GM12878 (cell line): ENCODE measurements around the gene TBCCD1. TPM values are rescaled to one million over a fixed set of nuclear protein-coding genes. Genes with fewer than 3 reads are reported as not detected.
A peak's percentile ranks its signal among the peaks of the same experiment; 100 is the strongest.

ENCODE experiments used
- MEF2B ChIP-seq: fragments of 450-650 bp; IDR thresholded peaks from 2 replicates; pipeline ENCODE4 v1.6.1; 2018; ENCODE audit warnings: mild to moderate bottlenecking, moderate library complexity; ENCODE audit not compliant: partially characterized antibody, poor library complexity, severe bottlenecking
- MTA2 ChIP-seq: fragments of 450-650 bp; IDR thresholded peaks from 2 replicates; pipeline ENCODE4 v1.6.1; 2016; ENCODE audit warnings: low read depth, mild to moderate bottlenecking, moderate library complexity
- NBN ChIP-seq: fragments of 450-650 bp; IDR thresholded peaks from 2 replicates; pipeline ENCODE4 v1.6.1; 2016
- PKNOX1 ChIP-seq: fragments of 450-650 bp; IDR thresholded peaks from 2 replicates; pipeline ENCODE4 v1.6.1; 2016; ENCODE audit warnings: mild to moderate bottlenecking
- SKIL ChIP-seq: fragments of 450-650 bp; IDR thresholded peaks from 2 replicates; pipeline ENCODE4 v1.6.1; 2017; ENCODE audit warnings: mild to moderate bottlenecking, low read depth, inconsistent platforms; ENCODE audit not compliant: poor library complexity, severe bottlenecking
- SUPT20H ChIP-seq: IDR thresholded peaks from 2 replicates; pipeline ENCODE4 v1.6.1; 2011; ENCODE audit warnings: low read depth, mild to moderate bottlenecking, low read length, moderate library complexity, borderline replicate concordance; ENCODE audit not compliant: control insufficient read depth
- WRNIP1 ChIP-seq: IDR thresholded peaks from 2 replicates; pipeline ENCODE4 v1.6.1; 2011; ENCODE audit warnings: low read depth, low read length, improper control_type of control experiment, borderline replicate concordance
- ZNF687 ChIP-seq: fragments of 450-650 bp; IDR thresholded peaks from 2 replicates; pipeline ENCODE4 v1.6.1; 2017; ENCODE audit warnings: mild to moderate bottlenecking, moderate library complexity
- ZZZ3 ChIP-seq: IDR thresholded peaks from 2 replicates; pipeline ENCODE4 v1.6.1; 2011; ENCODE audit warnings: low read depth; ENCODE audit not compliant: control insufficient read depth, insufficient read length
- polyA plus RNA-seq, 11 experiments: library from polyadenylated mRNA; depleted of rRNA in 4 of 11; unstranded in 6 of 11; stranded (reverse) in 5 of 11; fragments of >200 nt; fragmentation: Nextera tagmentation in 4 of 11; fragmentation: Illumina TruSeq in 1 of 11; extraction: Ambion mirVana in 4 of 11; extraction: Trizol in 1 of 11; gene quantifications; 1 replicate in 1 of 11; 2 replicates in 10 of 11; pipeline versions ENCODE4 v1.2.1 to v1.2.3, GENCODE V29; 2011 to 2016; ENCODE audit warnings: inconsistent platforms in 2 of 11, missing spikeins in 2 of 11, low read depth in 1 of 11
- total RNA-seq, 4 experiments: library from RNA; depleted of rRNA in 3 of 4; stranded (reverse); fragments of >200 nt in 3 of 4; fragmentation: Illumina TruSeq in 1 of 4; extraction: Trizol in 1 of 4; gene quantifications; 2 replicates each; pipeline versions ENCODE4 v1.2.1 to v1.2.3, GENCODE V29; 2013 to 2021
- TF ChIP-seq, protein P1 (sequence below): fragments of 450-650 bp; IDR thresholded peaks from 2 replicates; pipeline ENCODE4 v1.6.1; 2016; ENCODE audit warnings: mild to moderate bottlenecking
- TF ChIP-seq, protein P2 (sequence below): fragments of 150-350 bp; IDR thresholded peaks from 2 replicates; pipeline ENCODE4 v1.6.1; 2016; ENCODE audit warnings: low read depth, low read length

Gene TBCCD1
- total and polyA plus RNA-seq, 10 of the 15 experiments (the other 5 are each of a cell fraction or from before 2014, with no cell fraction given), result 6.9 to 23.4 (median 14.7) TPM

- TF ChIP-seq, protein P1, sequence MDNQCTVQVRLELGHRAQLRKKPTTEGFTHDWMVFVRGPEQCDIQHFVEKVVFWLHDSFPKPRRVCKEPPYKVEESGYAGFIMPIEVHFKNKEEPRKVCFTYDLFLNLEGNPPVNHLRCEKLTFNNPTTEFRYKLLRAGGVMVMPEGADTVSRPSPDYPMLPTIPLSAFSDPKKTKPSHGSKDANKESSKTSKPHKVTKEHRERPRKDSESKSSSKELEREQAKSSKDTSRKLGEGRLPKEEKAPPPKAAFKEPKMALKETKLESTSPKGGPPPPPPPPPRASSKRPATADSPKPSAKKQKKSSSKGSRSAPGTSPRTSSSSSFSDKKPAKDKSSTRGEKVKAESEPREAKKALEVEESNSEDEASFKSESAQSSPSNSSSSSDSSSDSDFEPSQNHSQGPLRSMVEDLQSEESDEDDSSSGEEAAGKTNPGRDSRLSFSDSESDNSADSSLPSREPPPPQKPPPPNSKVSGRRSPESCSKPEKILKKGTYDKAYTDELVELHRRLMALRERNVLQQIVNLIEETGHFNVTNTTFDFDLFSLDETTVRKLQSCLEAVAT, result 0 out of 2 replicates have a peak, but pooled peaks have one; percentile 21
- TF ChIP-seq SKIL (no peak), MEF2B (peak; percentile 50), SUPT20H (no peak), WRNIP1 (no peak), ZNF687 (no peak), PKNOX1 (no peak), ZZZ3 (no peak), MTA2 (0 out of 2 replicates have a peak, but pooled peaks have one; percentile 11), NBN (0 out of 2 replicates have a peak, but pooled peaks have one; percentile 6)
- TF ChIP-seq, protein P2, sequence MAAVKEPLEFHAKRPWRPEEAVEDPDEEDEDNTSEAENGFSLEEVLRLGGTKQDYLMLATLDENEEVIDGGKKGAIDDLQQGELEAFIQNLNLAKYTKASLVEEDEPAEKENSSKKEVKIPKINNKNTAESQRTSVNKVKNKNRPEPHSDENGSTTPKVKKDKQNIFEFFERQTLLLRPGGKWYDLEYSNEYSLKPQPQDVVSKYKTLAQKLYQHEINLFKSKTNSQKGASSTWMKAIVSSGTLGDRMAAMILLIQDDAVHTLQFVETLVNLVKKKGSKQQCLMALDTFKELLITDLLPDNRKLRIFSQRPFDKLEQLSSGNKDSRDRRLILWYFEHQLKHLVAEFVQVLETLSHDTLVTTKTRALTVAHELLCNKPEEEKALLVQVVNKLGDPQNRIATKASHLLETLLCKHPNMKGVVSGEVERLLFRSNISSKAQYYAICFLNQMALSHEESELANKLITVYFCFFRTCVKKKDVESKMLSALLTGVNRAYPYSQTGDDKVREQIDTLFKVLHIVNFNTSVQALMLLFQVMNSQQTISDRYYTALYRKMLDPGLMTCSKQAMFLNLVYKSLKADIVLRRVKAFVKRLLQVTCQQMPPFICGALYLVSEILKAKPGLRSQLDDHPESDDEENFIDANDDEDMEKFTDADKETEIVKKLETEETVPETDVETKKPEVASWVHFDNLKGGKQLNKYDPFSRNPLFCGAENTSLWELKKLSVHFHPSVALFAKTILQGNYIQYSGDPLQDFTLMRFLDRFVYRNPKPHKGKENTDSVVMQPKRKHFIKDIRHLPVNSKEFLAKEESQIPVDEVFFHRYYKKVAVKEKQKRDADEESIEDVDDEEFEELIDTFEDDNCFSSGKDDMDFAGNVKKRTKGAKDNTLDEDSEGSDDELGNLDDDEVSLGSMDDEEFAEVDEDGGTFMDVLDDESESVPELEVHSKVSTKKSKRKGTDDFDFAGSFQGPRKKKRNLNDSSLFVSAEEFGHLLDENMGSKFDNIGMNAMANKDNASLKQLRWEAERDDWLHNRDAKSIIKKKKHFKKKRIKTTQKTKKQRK, result no peak
These were observed 40.9 kb downstream of the TBCCD1 start (continued) for GRCh38 chr3:186526256-186526606.
